SH-SY5Y (cell line): ENCODE data around the gene OTUD1.

ENCODE experiments used
- GATA2 ChIP-seq: IDR thresholded peaks from 2 replicates; pipeline ENCODE4 v1.6.1; 2011; ENCODE audit warnings: mild to moderate bottlenecking, low read depth, low read length
- GATA3 ChIP-seq: IDR thresholded peaks from 2 replicates; pipeline ENCODE4 v1.6.1; 2011; ENCODE audit warnings: low read depth, mild to moderate bottlenecking, low read length, moderate library complexity

DNA sequence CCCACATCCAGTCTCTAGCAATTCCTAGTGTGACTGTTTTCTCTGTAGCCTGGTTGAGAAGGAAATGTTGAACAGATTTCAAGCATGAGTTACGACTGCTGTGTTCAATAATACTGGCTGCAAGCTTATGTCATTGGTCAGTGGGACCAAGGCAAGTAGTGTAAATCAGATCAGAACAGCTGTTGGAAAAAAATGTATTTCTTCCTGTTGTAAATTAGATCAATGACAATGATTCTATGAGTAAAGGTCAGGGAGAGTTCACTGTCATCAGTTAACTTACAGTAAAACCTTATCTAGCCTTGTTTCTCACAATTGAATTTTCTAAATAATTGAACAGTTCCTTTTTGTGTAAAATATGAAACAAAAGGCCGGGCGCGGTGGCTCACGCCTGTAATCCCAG, 6.7 kb downstream of the OTUD1 start:
- TF ChIP-seq GATA2: no peak
- TF ChIP-seq GATA3: no peak
